ENCODE measurements around the gene TOR1B. TPM values are rescaled to one million over a fixed set of nuclear protein-coding genes. Genes with fewer than 3 reads are reported as not detected.

TOR1B gene
- 32.0 TPM for polyA plus RNA-seq (2012; ENCODE audit: insufficient read length, low read depth)

GRCh38 chr9:129802833-129803675 lies at the start of gene TOR1B:
Gene TOR1B, plus strand, starts transcription at chr9:129803184. Its CDS starts 29 bp downstream, at chr9:129803213.
- TF ChIP-seq REST (IDR thresholded peaks at IDR 0.05; ENCODE audit: insufficient read depth in 1 of 2, low read depth in 2 of 2, low read length in 2 of 2) (no peak), FOXP2 (optimal IDR thresholded peaks at IDR 0.05; ENCODE audit: borderline replicate concordance, extremely low read depth, extremely low read length, insufficient read depth) (peak; percentile 78), TAF1 (IDR thresholded peaks at IDR 0.05; ENCODE audit: borderline replicate concordance, insufficient read depth, low read length) (peak; percentile 72), SIN3A (IDR thresholded peaks at IDR 0.05; ENCODE audit: borderline replicate concordance, insufficient read depth, low read length) (no peak), POLR2AphosphoS5 (IDR thresholded peaks at IDR 0.05; ENCODE audit: low read depth, low read length) (peak; percentile 82)

- TF ChIP-seq SIN3A (IDR thresholded peaks at IDR 0.05; ENCODE audit: borderline replicate concordance, insufficient read depth, low read length) (no peak), POLR2AphosphoS5 (IDR thresholded peaks at IDR 0.05; ENCODE audit: low read depth, low read length) (no peak), REST (IDR thresholded peaks at IDR 0.05; ENCODE audit: insufficient read depth in 1 of 2, low read depth in 2 of 2, low read length in 2 of 2) (no peak), FOXP2 (optimal IDR thresholded peaks at IDR 0.05; ENCODE audit: borderline replicate concordance, extremely low read depth, extremely low read length, insufficient read depth) (no peak), TAF1 (IDR thresholded peaks at IDR 0.05; ENCODE audit: borderline replicate concordance, insufficient read depth, low read length) (no peak)
Observed at GRCh38 chr9:129755151-129755550, 47.8 kb upstream of the TOR1B start.

- TF ChIP-seq TAF1 (IDR thresholded peaks at IDR 0.05; ENCODE audit: borderline replicate concordance, insufficient read depth, low read length): no peak
- no peak for TF ChIP-seq SIN3A (IDR thresholded peaks at IDR 0.05; ENCODE audit: borderline replicate concordance, insufficient read depth, low read length)
- no peak for TF ChIP-seq POLR2AphosphoS5 (IDR thresholded peaks at IDR 0.05; ENCODE audit: low read depth, low read length)
- TF ChIP-seq REST (IDR thresholded peaks at IDR 0.05; ENCODE audit: insufficient read depth in 1 of 2, low read depth in 2 of 2, low read length in 2 of 2): no peak
- no peak for TF ChIP-seq FOXP2 (optimal IDR thresholded peaks at IDR 0.05; ENCODE audit: borderline replicate concordance, extremely low read depth, extremely low read length, insufficient read depth)
Observed at GRCh38 chr9:129756191-129756590, 46.8 kb upstream of the TOR1B start.

- TF ChIP-seq SIN3A (IDR thresholded peaks at IDR 0.05; ENCODE audit: borderline replicate concordance, insufficient read depth, low read length) (no peak), REST (IDR thresholded peaks at IDR 0.05; ENCODE audit: insufficient read depth in 1 of 2, low read depth in 2 of 2, low read length in 2 of 2) (no peak), FOXP2 (optimal IDR thresholded peaks at IDR 0.05; ENCODE audit: borderline replicate concordance, extremely low read depth, extremely low read length, insufficient read depth) (no peak), TAF1 (IDR thresholded peaks at IDR 0.05; ENCODE audit: borderline replicate concordance, insufficient read depth, low read length) (no peak), POLR2AphosphoS5 (IDR thresholded peaks at IDR 0.05; ENCODE audit: low read depth, low read length) (no peak)
Observed at GRCh38 chr9:129757045-129757444, 45.9 kb upstream of the TOR1B start.
